Stimulated activated CD8-positive, alpha-beta memory T cell treated with anti-CD3 and anti-CD28 coated beads, Interleukin-4, amount 100 ng/mL, for 1 hour (primary cell): Measurements from ENCODE around the gene ABCA2.
"Not testable (repeated sequence)": the region's sequence is repeated elsewhere in the genome, so short reads cannot be mapped to it uniquely, and the experiment has no call there.

Experiments used
- DNase-seq, 2 donors: peaks; one replicate each; pipeline ENCODE4 v3.0.0-alpha.2; 2020; ENCODE audit warnings: low read depth in 2 of 2, low spot score in 1 of 2

ABCA2 gene

GRCh38 chr9:137063311-137064026 is 35.4 kb upstream of the ABCA2 start:
- DNase-seq = no peak

DNA sequence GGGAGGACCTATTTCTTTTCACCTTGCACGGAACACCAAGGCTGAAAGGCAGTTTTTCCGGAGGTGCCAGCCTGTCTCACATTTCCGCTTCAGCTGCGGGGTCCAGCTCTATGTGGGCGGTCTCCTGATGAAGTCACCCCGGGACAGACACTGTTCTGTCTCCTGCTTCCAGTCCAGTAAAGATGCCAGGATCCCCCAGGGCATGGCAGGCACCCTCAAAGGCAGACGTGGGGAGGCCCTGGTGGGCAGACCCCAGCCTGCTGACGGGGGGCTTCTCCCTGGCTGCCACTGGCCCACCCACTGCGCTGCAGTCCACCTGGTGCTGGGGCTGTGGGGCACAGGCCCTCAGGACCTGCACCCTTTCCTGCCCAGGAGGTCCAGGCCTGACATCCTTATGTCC is 34.8 kb upstream of the ABCA2 start:
- not testable (repeated sequence) for DNase-seq

GRCh38 chr9:137062384-137062783 is 34.3 kb upstream of the ABCA2 start:
- no peak for DNase-seq

- DNase-seq = no peak
Measured at GRCh38 chr9:137058521-137059234, 30.6 kb upstream of the ABCA2 start.

DNA sequence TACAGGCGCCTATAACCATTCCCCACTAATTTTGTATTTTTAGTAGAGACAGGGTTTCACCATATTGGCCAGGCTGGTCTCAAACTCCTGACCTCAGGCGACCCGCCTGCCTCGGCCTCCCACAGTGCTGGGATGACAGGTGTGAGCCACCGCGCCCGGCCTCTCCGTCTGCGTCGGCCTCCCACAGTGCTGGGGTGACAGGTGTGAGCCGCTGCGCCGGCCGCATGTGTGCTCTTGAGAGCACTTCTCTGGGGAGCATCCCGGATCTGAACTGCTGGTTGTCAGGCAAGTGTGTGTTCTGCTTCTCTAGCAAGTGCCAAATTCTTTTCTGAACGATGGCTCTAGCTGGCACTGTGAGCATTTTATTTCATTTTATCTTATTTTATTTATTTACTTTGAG is 29.5 kb upstream of the ABCA2 start:
- DNase-seq = no peak

DNA sequence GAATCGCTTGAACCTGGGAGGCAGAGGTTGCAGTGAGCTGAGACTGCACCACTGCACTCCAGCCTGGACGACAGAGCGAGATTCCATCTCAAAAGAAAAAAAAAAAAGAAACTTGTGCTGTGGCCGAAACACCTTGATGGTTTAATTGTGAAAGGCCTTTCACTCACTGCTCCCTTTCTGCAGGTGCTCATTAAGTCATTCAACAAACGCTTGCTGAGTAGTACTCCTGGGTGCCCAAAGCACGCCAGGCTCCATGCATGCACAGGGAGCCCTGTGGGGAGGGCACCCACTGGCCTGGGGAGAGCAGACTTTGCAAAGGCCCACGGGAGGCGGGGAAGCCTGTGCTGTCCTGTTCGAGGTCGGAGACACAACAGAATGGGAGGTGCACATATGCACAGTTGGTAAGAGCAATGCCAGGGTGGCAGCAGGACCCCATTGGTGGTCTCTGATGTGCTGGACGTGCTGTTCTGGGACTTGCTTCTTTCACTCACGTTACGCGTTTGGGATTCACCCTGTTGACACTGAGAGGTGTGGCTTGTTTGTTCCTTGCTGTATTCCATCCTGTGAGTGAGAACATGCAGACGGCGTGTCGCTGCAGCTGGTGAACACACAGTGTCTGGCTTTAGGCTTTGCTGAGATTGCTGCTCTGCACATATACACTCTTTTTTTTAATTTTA is 28.8 kb upstream of the ABCA2 start:
- no peak for DNase-seq

DNA sequence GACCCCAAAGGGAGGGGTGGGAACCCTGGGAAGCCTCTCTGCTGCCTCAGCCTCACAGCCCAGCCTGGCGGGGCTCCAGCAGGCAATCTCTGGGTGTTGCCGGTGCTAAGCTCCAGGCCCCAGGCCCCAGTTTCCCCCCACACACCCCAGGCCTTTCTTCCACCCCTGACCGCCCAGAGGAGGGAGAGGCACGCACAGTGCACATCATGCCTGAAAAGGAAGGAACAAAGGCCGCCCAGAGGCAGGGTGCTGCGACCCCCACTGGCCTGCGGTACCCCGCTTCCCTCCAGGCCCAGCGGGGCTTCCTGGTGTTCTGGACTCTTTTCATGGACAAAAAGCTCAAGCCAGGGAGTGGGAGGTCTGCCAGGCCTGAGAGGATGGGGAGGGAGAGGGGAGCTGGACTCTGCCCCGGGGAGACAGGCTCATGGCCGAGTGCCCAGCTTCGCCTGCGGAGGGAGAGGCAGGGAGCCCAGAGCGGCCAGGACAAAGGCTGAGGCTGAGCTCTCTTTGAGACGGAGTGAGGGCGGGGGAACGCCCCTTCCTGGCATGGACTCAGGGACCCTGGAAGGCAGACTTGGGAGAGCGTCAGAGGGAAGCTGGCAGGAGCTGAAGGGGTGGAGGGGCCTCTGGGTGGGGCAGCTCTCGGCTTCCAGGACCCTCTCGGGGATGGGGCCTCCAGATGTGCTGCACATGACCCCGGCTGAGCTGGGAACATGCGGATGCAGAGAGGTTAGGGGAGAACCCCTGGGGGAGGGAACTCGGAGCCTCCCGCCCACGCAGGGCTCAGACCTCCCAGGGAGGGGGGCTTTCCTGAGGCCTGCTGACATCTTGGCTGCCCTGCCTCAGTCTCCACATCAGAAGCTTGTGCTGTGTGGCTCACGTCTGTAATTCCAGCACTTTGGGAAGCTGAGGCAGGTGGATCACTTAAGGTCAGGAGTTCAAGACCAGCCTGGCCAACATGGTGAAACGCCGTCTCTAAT is 27.6 kb upstream of the ABCA2 start:
- no peak for DNase-seq

DNA sequence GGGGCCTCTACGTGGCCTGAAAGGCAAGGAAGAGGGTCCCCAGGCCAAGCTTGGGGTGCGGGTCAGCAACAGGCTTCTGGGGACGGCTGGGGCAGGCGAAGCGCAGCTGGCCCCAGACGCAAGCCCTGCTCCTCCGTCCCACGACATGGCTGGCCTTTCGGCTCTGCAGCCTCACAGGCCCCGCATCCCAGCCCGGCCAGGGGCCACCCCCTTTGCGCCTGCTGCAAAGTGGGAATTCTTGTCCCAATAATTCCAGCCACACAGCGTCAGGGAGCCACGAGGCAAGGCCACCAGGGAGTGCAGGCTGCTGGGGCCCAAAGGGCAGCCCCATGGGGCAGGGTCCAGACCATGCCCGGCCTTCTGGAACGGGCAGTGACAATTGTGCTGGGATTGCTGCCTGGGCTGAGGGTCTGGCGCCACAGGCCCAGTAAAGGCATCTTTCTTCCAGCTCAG is 26.9 kb upstream of the ABCA2 start:
- DNase-seq = no peak

GRCh38 chr9:137053944-137054931 is 26.2 kb upstream of the ABCA2 start, which contains the start of gene ENTPD2:
TSS of gene ENTPD2 (minus strand) at chr9:137054061. CDS start at chr9:137053997, 64 bp downstream.
- DNase-seq = no peak

- DNase-seq = no peak
Measured at GRCh38 chr9:137052998-137053943, 25.2 kb upstream of the ABCA2 start.

GRCh38 chr9:137052293-137052692 is 24.3 kb upstream of the ABCA2 start:
- no peak for DNase-seq

DNA sequence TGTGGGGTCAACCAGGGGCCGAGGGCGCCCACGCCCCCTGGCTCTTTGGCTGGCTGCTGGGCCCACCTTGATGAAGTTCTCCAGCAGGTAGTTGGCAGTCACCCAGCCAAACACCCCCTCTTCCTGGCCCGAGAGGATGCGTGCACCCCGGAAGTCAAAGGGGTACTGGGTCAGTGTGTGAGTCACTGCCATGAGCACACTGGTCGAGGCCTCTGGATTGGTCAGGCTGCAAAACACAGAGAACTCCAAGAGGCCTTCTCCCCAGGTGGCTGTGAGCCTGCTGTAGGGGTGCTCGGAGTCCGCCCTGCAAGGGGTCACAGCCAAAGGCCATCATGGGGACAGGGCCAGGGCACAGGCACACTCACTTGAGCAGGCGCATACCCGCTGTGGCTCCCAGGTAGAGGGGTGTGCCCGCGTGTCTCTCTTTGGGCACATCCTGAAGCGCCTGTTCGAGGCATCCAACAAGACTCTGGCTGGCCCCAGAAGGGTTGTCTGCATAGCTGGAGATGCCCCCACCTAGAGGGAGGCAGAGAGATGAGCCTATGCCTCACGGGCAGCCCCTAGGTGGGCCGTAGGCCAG is 23.2 kb upstream of the ABCA2 start:
- DNase-seq = no peak

GRCh38 chr9:137050570-137050969 is 22.5 kb upstream of the ABCA2 start:
- no peak for DNase-seq

DNA sequence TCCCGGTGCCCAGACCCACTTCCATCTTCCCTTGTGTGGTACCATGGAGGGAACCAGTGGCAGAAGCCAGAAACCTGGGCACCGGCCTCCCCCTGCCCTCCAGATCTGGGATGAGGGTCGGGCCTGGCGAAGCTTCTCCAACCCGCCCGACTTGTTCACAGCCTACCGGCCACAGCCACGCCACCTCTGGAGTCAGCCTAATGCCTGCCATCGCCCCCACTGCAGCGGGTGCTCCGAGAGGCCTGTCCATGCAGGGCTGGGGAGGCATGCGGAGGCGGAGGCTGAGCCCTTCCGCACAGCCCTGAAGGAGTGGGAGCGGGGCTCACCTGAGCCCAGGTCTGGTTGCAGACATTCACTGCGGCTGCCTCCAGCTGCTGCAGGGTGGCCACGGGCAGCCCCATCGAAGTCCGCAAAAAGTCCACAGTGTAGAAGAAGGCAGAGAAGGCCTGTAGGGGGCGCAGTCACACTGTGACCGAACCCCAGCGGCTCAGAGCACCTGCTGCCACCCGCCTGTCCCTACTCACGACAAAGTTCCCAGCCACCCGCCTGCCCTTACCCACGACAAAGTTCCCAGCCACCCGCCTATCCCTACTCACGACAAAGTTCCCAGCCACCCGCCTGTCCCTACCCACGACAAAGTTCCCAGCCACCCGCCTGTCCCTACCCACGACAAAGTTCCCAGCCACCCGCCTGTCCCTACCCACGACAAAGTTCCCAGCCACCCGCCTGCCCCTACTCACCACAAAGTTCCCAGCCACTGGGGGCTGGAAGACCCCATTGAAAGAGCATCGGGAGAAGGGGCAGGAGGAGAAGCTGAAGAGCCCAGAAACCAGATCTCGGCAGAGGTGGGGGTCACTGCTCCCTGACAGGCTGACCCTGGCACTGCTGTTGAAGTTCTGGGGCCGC is 21.8 kb upstream of the ABCA2 start:
- DNase-seq = no peak

DNA sequence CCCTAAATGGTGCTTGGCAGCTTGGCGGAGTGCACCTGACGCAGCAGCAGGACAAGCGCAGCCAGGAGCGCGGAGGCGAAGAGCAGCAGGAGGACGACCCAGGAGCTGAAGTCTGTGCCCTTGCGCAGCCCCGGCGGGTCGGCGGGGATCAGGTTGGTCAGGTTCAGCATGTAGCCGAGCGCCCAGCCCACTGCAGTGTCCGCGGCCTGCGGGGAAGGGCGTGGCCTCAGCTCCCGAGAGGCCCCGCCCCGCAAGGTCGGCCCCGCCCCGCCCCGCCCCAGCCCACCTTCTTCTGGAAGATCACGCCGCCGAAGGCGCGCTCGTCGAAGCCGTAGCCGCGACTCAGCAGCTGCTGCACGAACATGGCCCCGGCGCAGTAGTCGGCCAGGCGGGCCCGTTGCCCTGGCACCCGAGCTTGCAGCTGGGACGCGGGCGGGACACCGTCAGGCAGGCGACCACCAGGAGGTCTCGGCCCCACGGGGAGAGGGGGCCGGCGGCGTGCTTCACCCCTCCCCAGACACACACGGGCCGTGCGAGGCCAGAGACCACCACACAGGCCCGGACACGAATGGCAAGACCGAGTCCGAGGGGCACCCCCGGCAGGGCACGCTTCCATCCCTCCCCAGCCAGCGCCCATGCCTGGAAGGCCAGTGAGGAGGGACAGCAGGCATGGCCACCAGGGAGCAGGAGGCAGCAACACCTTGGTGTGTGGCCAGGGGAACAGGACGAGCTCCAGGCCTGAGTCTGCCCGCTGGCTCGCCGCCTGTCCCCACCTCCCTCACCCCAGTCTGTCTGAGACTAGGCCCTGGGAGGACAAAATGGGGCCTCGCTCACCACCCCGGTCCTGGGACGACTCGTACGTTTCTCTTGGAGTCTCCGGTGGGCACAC is 20.9 kb upstream of the ABCA2 start:
- DNase-seq = no peak
